Endothelial cell of umbilical vein (primary cell): ENCODE measurements around the gene PRKG1.
"Not testable (repeated sequence)": the region's sequence is repeated elsewhere in the genome, so short reads cannot be mapped to it uniquely, and the experiment has no call there.

ENCODE experiments used
- CTCF ChIP-seq, 2 donors: IDR thresholded peaks; 1 replicate in 1 of 2; 2 replicates in 1 of 2; pipeline ENCODE4 v1.5.1; 2011; ENCODE audit warnings: low read length in 2 of 2, mild to moderate bottlenecking in 2 of 2, moderate library complexity in 2 of 2, control low read depth in 1 of 2, inconsistent platforms in 1 of 2, low read depth in 1 of 2; ENCODE audit not compliant: insufficient read depth in 1 of 2; ENCODE audit errors: extremely low read depth in 1 of 2
- EZH2 ChIP-seq: IDR thresholded peaks from 2 replicates; pipeline ENCODE4 v1.6.1; 2012; ENCODE audit warnings: borderline replicate concordance, low read depth, mild to moderate bottlenecking, moderate library complexity, low read length, inconsistent platforms; ENCODE audit not compliant: severe bottlenecking
- FOS ChIP-seq: IDR thresholded peaks from 2 replicates; pipeline ENCODE4 v1.6.1; 2011; ENCODE audit warnings: mild to moderate bottlenecking, low read length, moderate library complexity, borderline replicate concordance; ENCODE audit not compliant: insufficient read depth
- GATA2 ChIP-seq: IDR thresholded peaks from 2 replicates; pipeline ENCODE4 v1.7.0; 2011; ENCODE audit warnings: low read depth, mild to moderate bottlenecking, moderate library complexity, mixed read lengths, low read length; ENCODE audit not compliant: insufficient read length, insufficient read depth
- JUN ChIP-seq: IDR thresholded peaks from 2 replicates; pipeline ENCODE4 v1.6.1; 2011; ENCODE audit warnings: borderline replicate concordance, low read depth; ENCODE audit not compliant: insufficient read length, insufficient read depth
- MAX ChIP-seq: IDR thresholded peaks from 2 replicates; pipeline ENCODE4 v1.6.1; 2011; ENCODE audit not compliant: insufficient read depth, insufficient read length
- MYC ChIP-seq: IDR thresholded peaks from one replicate; pipeline ENCODE4 v1.6.1; 2011; ENCODE audit warnings: mild to moderate bottlenecking, low read depth, low read length
- POLR2A ChIP-seq: IDR thresholded peaks from 2 replicates; pipeline ENCODE4 v1.6.1; 2012; ENCODE audit warnings: low read depth, mild to moderate bottlenecking, control low read depth, low read length
- POLR2AphosphoS5 ChIP-seq: IDR thresholded peaks from 2 replicates; pipeline ENCODE4 v1.6.1; 2012; ENCODE audit warnings: low read depth, mild to moderate bottlenecking, control low read depth, low read length, moderate library complexity; ENCODE audit not compliant: insufficient read depth

- TF ChIP-seq POLR2A; EZH2; CTCF (IDR thresholded peaks at IDR 0.05; ENCODE audit: extremely low read depth in 1 of 2, insufficient read depth in 1 of 2, low read depth in 1 of 2, low read length in 2 of 2); MAX; POLR2AphosphoS5; MYC; FOS; JUN; GATA2: not testable (repeated sequence)
Observed at GRCh38 chr10:51341745-51342144, 267.5 kb downstream of the PRKG1 start.
